PC-9 (cell line): ENCODE data around the gene ULK1.

Experiments used
- EZH2 ChIP-seq: fragments of 200-600 bp; sonication (generic); IDR thresholded peaks from 2 replicates; pipeline ENCODE4 v1.8.0; 2017; ENCODE audit warnings: antibody characterized with exemption, low read depth
- TF ChIP-seq, protein P1 (sequence below): fragments of 200-600 bp; sonication (generic); conservative IDR thresholded peaks from 2 replicates; pipeline ENCODE4 v1.6.1; 2017; ENCODE audit warnings: mixed run types, antibody characterized with exemption, mild to moderate bottlenecking, moderate library complexity

GRCh38 chr12:131916306-131917138, 22.1 kb downstream of the ULK1 start:
- TF ChIP-seq, protein P1, sequence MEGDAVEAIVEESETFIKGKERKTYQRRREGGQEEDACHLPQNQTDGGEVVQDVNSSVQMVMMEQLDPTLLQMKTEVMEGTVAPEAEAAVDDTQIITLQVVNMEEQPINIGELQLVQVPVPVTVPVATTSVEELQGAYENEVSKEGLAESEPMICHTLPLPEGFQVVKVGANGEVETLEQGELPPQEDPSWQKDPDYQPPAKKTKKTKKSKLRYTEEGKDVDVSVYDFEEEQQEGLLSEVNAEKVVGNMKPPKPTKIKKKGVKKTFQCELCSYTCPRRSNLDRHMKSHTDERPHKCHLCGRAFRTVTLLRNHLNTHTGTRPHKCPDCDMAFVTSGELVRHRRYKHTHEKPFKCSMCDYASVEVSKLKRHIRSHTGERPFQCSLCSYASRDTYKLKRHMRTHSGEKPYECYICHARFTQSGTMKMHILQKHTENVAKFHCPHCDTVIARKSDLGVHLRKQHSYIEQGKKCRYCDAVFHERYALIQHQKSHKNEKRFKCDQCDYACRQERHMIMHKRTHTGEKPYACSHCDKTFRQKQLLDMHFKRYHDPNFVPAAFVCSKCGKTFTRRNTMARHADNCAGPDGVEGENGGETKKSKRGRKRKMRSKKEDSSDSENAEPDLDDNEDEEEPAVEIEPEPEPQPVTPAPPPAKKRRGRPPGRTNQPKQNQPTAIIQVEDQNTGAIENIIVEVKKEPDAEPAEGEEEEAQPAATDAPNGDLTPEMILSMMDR: no peak
- TF ChIP-seq EZH2: no peak
